CD1c-positive myeloid dendritic cell (primary cell): Measurements from ENCODE around the gene MYEOV.

Source experiments
- DNase-seq: peaks from one replicate; pipeline ENCODE4 v3.0.0-alpha.2; 2016; ENCODE audit errors: extremely low spot score

MYEOV gene

GRCh38 chr11:69317401-69318092 is 23.6 kb downstream of the MYEOV start:
- DNase-seq: no peak

DNA sequence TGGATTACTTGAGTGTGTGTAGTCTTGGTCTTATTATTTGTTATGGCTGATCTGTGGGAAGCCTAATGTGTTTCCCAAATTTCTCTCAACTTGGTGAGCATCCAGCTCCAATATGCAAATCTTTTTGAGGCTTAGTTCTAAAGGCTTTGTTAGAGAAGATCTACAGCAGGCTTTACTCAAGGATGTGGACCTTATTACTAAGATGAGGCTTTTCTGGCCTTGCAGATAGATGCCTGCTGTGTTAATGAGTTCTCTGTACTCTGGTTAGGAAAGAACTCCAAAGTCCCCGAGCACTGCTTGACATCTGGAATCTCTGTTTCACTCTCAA is 24.1 kb downstream of the MYEOV start:
- no peak for DNase-seq

- DNase-seq: no peak
Measured at GRCh38 chr11:69319255-69320106, 25.5 kb downstream of the MYEOV start.

DNA sequence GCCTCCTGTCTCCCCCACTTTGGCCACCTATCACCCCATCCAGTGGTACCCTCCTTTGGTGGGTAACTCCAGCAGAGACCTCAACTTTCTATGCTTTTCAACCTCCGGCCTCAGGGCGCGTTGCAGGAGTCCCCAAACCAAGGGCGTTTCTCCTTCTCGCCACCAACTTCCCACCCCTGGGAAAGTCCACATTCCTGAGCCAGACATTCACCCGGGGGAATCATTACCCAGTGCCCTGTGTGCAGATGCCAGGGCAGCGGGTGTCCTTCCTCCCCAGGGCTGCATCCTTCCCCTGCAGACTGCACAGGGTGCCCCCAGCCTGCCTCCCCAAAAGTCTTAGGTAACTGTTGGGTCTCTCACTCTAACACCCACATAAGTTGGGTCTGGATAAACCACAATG is 26.4 kb downstream of the MYEOV start:
- DNase-seq: no peak

DNA sequence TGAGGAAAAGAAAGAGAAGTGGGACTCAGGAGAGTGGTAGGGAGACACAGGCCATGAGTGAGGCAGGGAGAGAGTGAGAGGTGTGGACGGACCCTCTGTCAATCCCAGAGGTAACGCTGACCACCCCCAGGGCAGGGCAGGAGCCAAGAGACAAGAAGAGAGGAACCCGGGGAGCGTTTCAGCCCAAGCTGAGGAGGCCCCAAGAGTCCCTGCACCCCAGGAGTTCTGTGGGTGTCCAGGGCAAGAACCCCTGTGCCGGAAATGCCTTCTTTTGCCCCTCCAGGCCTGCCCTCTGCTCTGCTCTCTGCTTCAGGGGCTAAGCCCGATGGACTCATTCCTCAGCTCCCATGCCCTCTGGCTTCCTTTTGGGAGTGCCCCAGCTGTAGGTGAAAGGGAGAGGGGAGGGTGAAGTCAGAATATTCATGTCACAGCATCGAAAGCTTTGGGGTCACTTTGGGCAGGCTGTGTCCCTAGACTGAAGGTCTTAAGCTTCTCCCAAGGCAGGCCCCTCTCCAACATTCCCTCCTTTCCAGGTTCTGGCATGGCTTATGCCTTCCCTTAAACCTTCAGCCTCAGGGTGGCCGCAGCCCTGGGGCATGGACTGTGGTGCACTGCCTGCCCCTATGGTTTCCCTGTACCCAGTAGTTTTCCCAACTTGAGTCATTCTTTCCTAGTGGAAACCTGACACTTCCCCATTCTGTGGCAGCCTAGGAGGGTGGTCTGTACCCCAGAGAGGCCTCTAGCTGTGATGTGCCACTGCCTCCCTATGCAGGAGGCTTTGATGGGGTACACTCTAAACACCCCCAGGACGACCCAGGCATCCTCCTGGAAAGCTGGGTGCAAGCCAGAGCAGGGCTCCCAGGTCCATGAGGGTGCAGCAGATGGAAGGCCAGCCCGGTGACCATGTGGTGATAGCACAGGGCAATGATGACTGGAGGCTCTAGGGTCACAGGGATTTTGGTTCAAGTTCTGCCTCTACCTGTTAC is 27.1 kb downstream of the MYEOV start:
- DNase-seq: no peak

GRCh38 chr11:69321877-69322361 is 28.0 kb downstream of the MYEOV start:
- DNase-seq: no peak

DNA sequence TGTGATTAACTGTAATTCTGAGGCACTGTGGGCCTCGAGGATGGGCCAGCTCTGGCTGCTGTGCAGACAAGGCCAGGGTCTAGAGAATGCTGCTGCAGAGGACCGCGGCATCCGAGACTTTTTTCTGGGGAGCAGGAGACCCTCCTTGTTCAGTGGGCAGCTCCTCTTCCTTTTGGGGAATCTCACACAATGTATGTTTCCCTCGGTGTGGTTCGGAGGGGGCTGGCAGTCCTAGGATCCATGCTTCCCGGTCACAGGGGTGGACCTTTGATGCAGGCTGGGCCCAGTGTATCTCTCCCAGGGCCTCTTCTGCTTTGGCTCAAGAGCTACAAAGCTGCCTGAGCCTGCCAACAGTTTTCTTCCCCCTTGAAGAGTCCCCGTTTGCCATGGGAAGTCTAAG is 31.5 kb downstream of the MYEOV start:
- DNase-seq: no peak

DNA sequence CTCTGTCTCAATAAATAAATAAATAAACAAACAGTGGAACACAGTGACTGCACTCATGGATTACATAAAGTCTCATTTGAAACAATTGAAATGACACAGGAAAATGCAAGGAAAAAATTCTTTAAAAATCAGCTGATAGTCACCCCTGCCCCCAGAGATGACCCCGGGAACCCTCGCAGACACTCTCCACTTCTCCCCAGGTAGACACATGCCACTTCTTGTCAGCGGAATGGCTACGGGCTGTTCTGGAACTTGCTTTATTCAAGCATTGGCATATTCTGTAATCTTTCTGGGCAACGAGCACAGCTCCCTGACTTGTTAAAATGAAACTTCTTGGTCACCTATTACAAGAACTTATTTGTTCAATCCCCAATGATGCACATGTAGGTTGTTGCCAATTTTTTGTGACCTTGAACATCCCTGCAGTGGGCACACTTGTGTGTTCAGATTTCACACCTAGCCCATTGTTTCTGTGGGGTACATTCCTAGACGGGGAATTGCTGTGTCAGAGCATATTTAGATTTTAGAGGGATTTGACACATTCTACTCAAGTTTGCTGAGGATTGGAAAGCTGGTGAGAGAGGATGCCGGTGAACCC is 32.8 kb downstream of the MYEOV start:
- DNase-seq: no peak

DNA sequence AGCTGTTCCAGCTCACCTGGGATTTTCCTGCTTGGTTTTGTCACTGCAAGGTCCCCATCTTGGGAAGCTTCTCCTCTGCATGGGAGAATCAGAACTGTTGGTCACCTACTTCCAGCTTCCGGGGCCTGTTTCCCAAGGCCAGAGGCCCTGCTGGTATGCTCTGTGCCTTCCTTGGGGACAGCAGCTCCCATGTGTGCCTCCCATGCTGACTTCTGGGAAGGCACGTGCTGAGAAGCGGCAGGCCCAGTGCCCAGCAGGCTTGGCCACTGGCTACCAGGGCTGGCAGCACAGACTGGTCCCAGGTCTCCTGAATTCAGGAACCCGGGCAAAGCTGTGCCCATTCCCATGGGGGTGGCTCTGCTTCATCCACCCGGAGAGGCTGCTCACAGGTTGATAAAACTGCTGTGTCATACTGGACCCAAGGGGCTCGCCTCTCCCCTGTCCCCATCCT is 33.8 kb downstream of the MYEOV start:
- no peak for DNase-seq

DNA sequence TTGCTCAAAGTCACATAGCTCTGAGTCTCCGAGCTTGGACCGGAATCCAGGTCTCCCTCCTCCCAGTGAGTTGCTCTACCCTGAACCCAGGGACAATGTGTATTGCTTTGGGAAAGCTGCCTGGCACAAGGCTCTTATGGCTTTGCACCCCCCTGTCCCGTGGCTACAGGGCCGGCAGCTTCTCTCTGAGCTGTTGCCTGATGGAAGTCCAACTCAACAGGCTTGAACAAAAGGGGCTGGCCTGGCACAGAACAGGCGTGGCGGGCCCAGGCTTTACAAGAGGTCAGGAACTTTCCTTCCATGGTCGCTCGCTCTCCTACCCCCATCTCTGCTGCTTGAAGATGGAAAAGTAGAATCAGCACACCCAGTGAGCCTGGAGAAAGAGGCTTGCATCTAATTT is 34.3 kb downstream of the MYEOV start:
- no peak for DNase-seq

DNA sequence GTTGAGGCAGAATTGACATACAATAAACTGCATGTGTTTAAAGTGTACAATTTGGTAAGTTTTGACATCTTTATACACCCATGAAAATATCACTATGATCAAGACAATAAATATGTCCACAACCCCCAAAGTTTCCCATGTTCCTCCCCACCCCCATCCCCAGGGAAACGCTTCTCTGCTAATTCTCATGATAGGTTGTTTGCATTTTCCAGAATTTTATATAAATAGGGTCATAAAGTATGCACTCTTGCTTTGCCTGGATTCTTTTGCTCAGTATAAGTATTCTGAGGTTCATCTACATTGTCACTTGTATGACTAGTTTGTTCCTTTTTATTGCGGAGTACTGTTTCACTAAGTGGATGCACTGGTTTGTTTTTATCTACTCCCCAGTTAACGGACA is 35.6 kb downstream of the MYEOV start:
- DNase-seq: no peak

GRCh38 chr11:69330330-69330729 is 36.4 kb downstream of the MYEOV start:
- no peak for DNase-seq

DNA sequence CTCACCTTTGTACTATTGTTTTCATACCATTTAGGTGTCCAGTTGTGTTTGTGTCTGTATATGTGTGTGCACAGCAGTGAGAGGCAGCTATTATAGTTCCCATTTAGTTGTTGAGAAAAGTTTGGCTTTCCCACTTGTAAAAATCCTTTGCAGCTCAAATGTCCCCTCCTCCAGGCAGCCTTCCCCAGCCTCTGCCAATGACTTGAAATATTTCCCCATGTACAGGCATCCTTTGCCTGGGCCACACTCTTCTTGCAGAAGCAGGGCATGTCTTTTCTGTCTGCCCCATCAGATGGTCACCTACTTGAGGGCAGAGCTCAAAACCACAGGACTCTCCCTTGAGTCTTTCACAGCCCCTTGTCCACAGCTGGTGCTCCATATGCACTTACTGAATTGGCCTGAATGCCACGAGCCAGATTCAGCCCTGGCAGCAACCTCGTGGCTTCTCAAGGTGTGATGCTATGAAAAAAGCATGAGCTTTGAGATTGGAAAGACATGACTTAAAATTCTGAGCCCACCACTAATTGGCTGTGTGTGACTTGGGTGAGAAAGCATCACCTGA is 39.3 kb downstream of the MYEOV start:
- no peak for DNase-seq

- no peak for DNase-seq
Measured at GRCh38 chr11:69333879-69334278, 39.9 kb downstream of the MYEOV start.

- no peak for DNase-seq
Measured at GRCh38 chr11:69335007-69335780, 41.2 kb downstream of the MYEOV start.

- no peak for DNase-seq
Measured at GRCh38 chr11:69335781-69336405, 41.9 kb downstream of the MYEOV start.

- DNase-seq: peak; percentile 58
Measured at GRCh38 chr11:69337211-69337721, 43.3 kb downstream of the MYEOV start.

DNA sequence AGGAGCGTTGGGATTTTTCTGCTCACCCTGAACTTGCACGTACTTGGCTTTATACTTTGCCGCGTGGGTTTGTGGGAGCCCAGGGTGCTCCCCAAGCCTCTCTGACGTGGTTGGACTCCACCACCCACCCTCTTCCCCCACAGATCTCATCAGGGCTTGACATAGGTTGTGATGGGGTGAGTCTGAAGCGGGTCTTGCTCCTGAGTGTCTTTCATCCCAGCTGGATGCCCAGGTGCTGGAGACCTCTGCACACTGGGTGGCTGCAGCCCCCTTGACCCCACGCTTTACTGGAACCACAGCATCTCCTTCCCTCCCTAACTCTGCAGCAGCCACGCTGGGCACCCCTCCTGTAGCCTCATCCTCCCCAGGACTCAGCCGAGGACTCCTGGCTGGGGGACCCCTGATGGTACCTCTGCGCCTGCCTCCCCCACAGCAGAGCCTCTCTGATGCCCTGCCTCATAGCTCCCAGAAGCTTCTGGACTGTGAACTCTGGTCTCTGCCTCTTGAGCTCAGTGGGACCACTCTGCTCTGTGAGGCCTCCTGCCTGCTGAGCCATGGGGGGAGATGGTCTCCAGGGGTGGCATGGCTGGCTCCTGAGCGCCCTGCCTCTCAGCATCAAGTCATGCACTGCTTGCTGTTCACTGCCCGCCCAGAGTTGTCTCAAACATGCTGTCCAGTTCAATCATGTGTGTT is 45.2 kb downstream of the MYEOV start:
- DNase-seq: no peak

GRCh38 chr11:69339983-69340565 is 46.1 kb downstream of the MYEOV start:
- no peak for DNase-seq
